SK-N-DZ (cell line): Measurements from ENCODE around the gene SLC45A1.

Experiments used
- DNase-seq: peaks from one replicate; pipeline ENCODE4 v3.0.0-alpha.2; 2015; ENCODE audit warnings: low spot score

The SLC45A1 gene

GRCh38 chr1:8335246-8335645, 17.3 kb downstream of the SLC45A1 start:
- DNase-seq = no peak

- no peak for DNase-seq
These were observed 20.0 kb downstream of the SLC45A1 start for GRCh38 chr1:8337776-8338525.

- DNase-seq = no peak
These were observed 20.8 kb downstream of the SLC45A1 start for GRCh38 chr1:8338526-8339202.

GRCh38 chr1:8339203-8339600, 21.3 kb downstream of the SLC45A1 start:
- no peak for DNase-seq

- DNase-seq = no peak
These were observed 22.5 kb downstream of the SLC45A1 start for GRCh38 chr1:8340448-8340847.

GRCh38 chr1:8342325-8342724, 24.4 kb downstream of the SLC45A1 start:
- DNase-seq = no peak

- DNase-seq = no peak
These were observed 25.1 kb downstream of the SLC45A1 start for GRCh38 chr1:8343044-8343443.

GRCh38 chr1:8343464-8344001, 25.6 kb downstream of the SLC45A1 start:
- no peak for DNase-seq

- no peak for DNase-seq
These were observed 27.1 kb downstream of the SLC45A1 start for GRCh38 chr1:8344893-8345507.

- DNase-seq = no peak
These were observed 27.9 kb downstream of the SLC45A1 start for GRCh38 chr1:8345621-8346415.

- DNase-seq = peak; percentile 13
These were observed 29.7 kb downstream of the SLC45A1 start for GRCh38 chr1:8347635-8348034.

GRCh38 chr1:8348047-8348776, 30.3 kb downstream of the SLC45A1 start:
- no peak for DNase-seq

GRCh38 chr1:8348777-8349472, 31.0 kb downstream of the SLC45A1 start:
- peak; percentile 68 for DNase-seq

GRCh38 chr1:8349473-8349865, 31.6 kb downstream of the SLC45A1 start:
- DNase-seq = no peak

GRCh38 chr1:8349961-8350360, 32.0 kb downstream of the SLC45A1 start:
- DNase-seq = peak; percentile 49

- no peak for DNase-seq
These were observed 33.2 kb downstream of the SLC45A1 start for GRCh38 chr1:8350914-8351684.

GRCh38 chr1:8351693-8352470, 34.0 kb downstream of the SLC45A1 start:
- peak; percentile 25 for DNase-seq

- DNase-seq = no peak
These were observed 34.5 kb downstream of the SLC45A1 start for GRCh38 chr1:8352471-8352845.
